GM12874 (cell line): ENCODE data around the gene ATF2.

ENCODE experiments used
- CTCF ChIP-seq: IDR thresholded peaks from 2 replicates; pipeline ENCODE4 v1.5.1; 2011; ENCODE audit warnings: low read depth, mild to moderate bottlenecking, control low read depth, low read length, moderate library complexity; ENCODE audit not compliant: insufficient read depth

Gene ATF2

GRCh38 chr2:175123254-175123653 lies 44.7 kb downstream of the ATF2 start:
- no peak for TF ChIP-seq CTCF

GRCh38 chr2:175111200-175111657 lies 56.8 kb downstream of the ATF2 start:
- TF ChIP-seq CTCF, result peak; percentile 52; the same call in 1 of the 2 replicates

GRCh38 chr2:175107146-175107545 lies 60.9 kb downstream of the ATF2 start:
- no peak for TF ChIP-seq CTCF

GRCh38 chr2:175103191-175103590 lies 64.8 kb downstream of the ATF2 start:
- no peak for TF ChIP-seq CTCF

GRCh38 chr2:175101514-175101913 lies 66.5 kb downstream of the ATF2 start:
- TF ChIP-seq CTCF, result no peak

GRCh38 chr2:175097297-175097696 lies 70.7 kb downstream of the ATF2 start:
- TF ChIP-seq CTCF, result no peak

GRCh38 chr2:175080479-175080878 lies 87.5 kb downstream of the ATF2 start:
- no peak for TF ChIP-seq CTCF

GRCh38 chr2:175076272-175076671 lies 91.7 kb downstream of the ATF2 start:
- TF ChIP-seq CTCF, result no peak
